Measurements from ENCODE around the gene TRPM3. TPM values are rescaled to one million over a fixed set of nuclear protein-coding genes. Genes with fewer than 3 reads are reported as not detected.
A peak's percentile ranks its signal among the peaks of the same experiment; 100 is the strongest.

Gene TRPM3
- polyA plus RNA-seq, 3 donors = not detected

DNA sequence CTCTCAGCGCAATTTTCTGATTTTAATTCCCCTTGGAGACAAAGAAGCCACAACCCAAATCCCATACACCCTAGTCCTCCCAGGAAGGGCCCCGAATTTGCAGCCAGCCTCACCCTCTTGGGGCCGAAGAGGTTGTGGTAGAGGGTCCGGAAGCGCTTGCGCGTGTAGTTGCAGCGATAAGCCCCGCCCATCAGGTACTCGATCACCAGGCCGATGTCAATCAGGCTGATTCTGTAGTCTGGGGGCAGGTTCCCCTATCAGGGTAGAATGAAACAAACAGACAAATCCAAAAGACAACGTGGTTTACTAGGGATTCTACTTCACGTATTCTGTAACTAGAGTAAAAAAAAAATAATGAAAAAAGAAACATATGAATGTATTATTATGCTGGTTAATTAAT, 496.3 kb downstream of the TRPM3 start:
- H4K20me1 ChIP-seq (ENCODE audit: insufficient read depth, low read length) = no peaks in the 10 kb centered on the region
- H3K79me2 ChIP-seq (ENCODE audit: insufficient read depth, low read length) = no peaks in the 10 kb centered on the region
- TF ChIP-seq, protein P1, sequence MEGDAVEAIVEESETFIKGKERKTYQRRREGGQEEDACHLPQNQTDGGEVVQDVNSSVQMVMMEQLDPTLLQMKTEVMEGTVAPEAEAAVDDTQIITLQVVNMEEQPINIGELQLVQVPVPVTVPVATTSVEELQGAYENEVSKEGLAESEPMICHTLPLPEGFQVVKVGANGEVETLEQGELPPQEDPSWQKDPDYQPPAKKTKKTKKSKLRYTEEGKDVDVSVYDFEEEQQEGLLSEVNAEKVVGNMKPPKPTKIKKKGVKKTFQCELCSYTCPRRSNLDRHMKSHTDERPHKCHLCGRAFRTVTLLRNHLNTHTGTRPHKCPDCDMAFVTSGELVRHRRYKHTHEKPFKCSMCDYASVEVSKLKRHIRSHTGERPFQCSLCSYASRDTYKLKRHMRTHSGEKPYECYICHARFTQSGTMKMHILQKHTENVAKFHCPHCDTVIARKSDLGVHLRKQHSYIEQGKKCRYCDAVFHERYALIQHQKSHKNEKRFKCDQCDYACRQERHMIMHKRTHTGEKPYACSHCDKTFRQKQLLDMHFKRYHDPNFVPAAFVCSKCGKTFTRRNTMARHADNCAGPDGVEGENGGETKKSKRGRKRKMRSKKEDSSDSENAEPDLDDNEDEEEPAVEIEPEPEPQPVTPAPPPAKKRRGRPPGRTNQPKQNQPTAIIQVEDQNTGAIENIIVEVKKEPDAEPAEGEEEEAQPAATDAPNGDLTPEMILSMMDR (IDR thresholded peaks at IDR 0.05) = no peak
- H3K4me2 ChIP-seq (replicated peaks; ENCODE audit: extremely low read depth, low read length, poor library complexity, severe bottlenecking) = peak overlapping the region; percentile 11
- intact Hi-C loops (cut with micrococcal nuclease) = no loop called here
- H3K9ac ChIP-seq (ENCODE audit: insufficient read depth, low read length, poor library complexity, severe bottlenecking) = no peak overlapping the region
- peak overlapping the region in 1 of 3 experiments; percentile 32 for H3K4me3 ChIP-seq (replicated peaks in 1 of 3; ENCODE audit: low read depth in 2 of 3, low read length in 3 of 3)
- Mint-ChIP-seq H3K4me3 (peak overlapping the region in 1 of 2 donors; percentile 64), H3K36me3 (no peaks in the 10 kb centered on the region), H3K27ac (peak overlapping the region in 1 of 7 donors; percentile 10), H3K9me3 (peaks cover 0 to under 1% (median 0%) of the 10 kb centered on the region in 7 donors), H3K4me1 (peaks cover 5% of the 10 kb centered on the region), H3K27me3 (ENCODE audit: low read depth in 3 of 3) (no peaks in the 10 kb centered on the region)
- H3K27me3 ChIP-seq (ENCODE audit: control insufficient read depth in 2 of 2, insufficient read depth in 2 of 2, low read length in 2 of 2) = no peaks in the 10 kb centered on the region
- H2AFZ ChIP-seq (ENCODE audit: insufficient read depth, low read depth, low read length, poor library complexity, severe bottlenecking) = peak overlapping the region; percentile 54
- no peaks in the 10 kb centered on the region for H3K4me1 ChIP-seq (ENCODE audit: control insufficient read depth in 1 of 2, insufficient read depth in 2 of 2, low read length in 2 of 2)
- no peaks in the 10 kb centered on the region for H3K36me3 ChIP-seq (replicated peaks in 1 of 2; ENCODE audit: control insufficient read depth in 1 of 2, insufficient read depth in 2 of 2, low read length in 2 of 2)
- WGBS (ENCODE audit: insufficient coverage) = 63% methylated on average over 8 of the region's 13 CpGs
- H3K9me3 ChIP-seq (replicated peaks in 1 of 2; ENCODE audit: control insufficient read depth in 1 of 2, insufficient read depth in 1 of 2, low read length in 2 of 2) = no peaks in the 10 kb centered on the region
- no peak overlapping the region for H3K27ac ChIP-seq (ENCODE audit: low read depth in 1 of 2, low read length in 2 of 2)
- no peak for DNase-seq

DNA sequence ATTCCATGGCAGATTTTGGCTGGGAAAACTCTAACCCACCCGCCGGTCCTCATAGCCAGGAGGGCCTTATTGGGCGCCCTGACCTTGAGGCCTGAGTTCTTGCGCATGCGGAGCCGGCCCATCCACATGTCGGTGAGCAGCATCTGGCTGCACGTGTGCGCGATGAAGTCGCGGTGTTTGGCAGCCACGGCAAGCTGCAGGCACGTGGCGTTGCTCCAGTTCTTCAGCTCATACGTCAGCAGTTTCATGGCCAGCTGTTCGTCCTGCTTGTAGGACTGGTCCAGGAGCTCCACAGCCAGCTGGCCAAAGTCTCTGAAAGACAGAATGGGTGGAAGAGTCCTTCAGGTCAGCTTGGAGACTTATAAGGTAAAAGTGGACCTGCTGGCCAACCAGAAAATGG, 502.6 kb downstream of the TRPM3 start:
- Histone ChIP-seq H3K79me2 (ENCODE audit: insufficient read depth, low read length) (no peaks in the 10 kb centered on the region), H3K9ac (ENCODE audit: insufficient read depth, low read length, poor library complexity, severe bottlenecking) (no peak overlapping the region), H3K4me3 (replicated peaks in 1 of 3; ENCODE audit: low read depth in 2 of 3, low read length in 3 of 3) (no peak overlapping the region), H3K36me3 (replicated peaks in 1 of 2; ENCODE audit: control insufficient read depth in 1 of 2, insufficient read depth in 2 of 2, low read length in 2 of 2) (no peaks in the 10 kb centered on the region), H3K4me2 (replicated peaks; ENCODE audit: extremely low read depth, low read length, poor library complexity, severe bottlenecking) (no peak overlapping the region), H3K9me3 (replicated peaks in 1 of 2; ENCODE audit: control insufficient read depth in 1 of 2, insufficient read depth in 1 of 2, low read length in 2 of 2) (no peaks in the 10 kb centered on the region), H3K27me3 (ENCODE audit: control insufficient read depth in 2 of 2, insufficient read depth in 2 of 2, low read length in 2 of 2) (no peaks in the 10 kb centered on the region), H3K4me1 (ENCODE audit: control insufficient read depth in 1 of 2, insufficient read depth in 2 of 2, low read length in 2 of 2) (no peaks in the 10 kb centered on the region), H3K27ac (ENCODE audit: low read depth in 1 of 2, low read length in 2 of 2) (no peak overlapping the region), H2AFZ (ENCODE audit: insufficient read depth, low read depth, low read length, poor library complexity, severe bottlenecking) (no peak overlapping the region), H4K20me1 (ENCODE audit: insufficient read depth, low read length) (no peaks in the 10 kb centered on the region)
- Mint-ChIP-seq H3K27ac (no peak overlapping the region), H3K27me3 (ENCODE audit: low read depth in 3 of 3) (no peaks in the 10 kb centered on the region), H3K9me3 (peaks cover 0 to 3% (median 0%) of the 10 kb centered on the region in 7 donors), H3K4me3 (no peak overlapping the region), H3K4me1 (no peaks in the 10 kb centered on the region), H3K36me3 (no peaks in the 10 kb centered on the region)
- no peak for DNase-seq
- 96% methylated on average over 15 of the region's 17 CpGs for WGBS (ENCODE audit: insufficient coverage)
- TF ChIP-seq, protein P1 (IDR thresholded peaks at IDR 0.05) = no peak
- intact Hi-C loops (cut with micrococcal nuclease) = no loop called here

All from CD14-positive monocyte (primary cell).